ENCODE data around the gene PLEKHJ1. TPM values are rescaled to one million over a fixed set of nuclear protein-coding genes. Genes with fewer than 3 reads are reported as not detected.
A peak's percentile ranks its signal among the peaks of the same experiment; 100 is the strongest.

Gene PLEKHJ1
- total and polyA plus RNA-seq, 2 of the 13 experiments (the other 11 are each of a cell fraction or from before 2014, with no cell fraction given) = 70.5 to 130 TPM

- TF ChIP-seq NONO (IDR thresholded peaks at IDR 0.05) (no peak), NONO (CRISPR knock-in tag; conservative IDR thresholded peaks at IDR 0.05) (peak; percentile 80), SUZ12 (IDR thresholded peaks at IDR 0.05; ENCODE audit: low read depth, low read length) (no peak), ZNF556 (CRISPR knock-in tag; IDR thresholded peaks at IDR 0.05; ENCODE audit: borderline replicate concordance) (peak; percentile 72; the same call in 1 of the 2 replicates), PAXIP1 (CRISPR knock-in tag; conservative IDR thresholded peaks at IDR 0.05) (peak; percentile 67), ZBTB37 (CRISPR knock-in tag; IDR thresholded peaks at IDR 0.05) (no peak), ATF1 (CRISPR knock-in tag; IDR thresholded peaks at IDR 0.05) (0 out of 2 replicates have a peak, but pooled peaks have one; percentile 21), POLR2AphosphoS5 (IDR thresholded peaks at IDR 0.05; ENCODE audit: low read depth, low read length) (peak; percentile 59), ZBTB8A (CRISPR knock-in tag; IDR thresholded peaks at IDR 0.05; ENCODE audit: borderline replicate concordance, low read depth) (no peak; the same call in 1 of the 2 replicates), CHCHD3 (CRISPR knock-in tag; IDR thresholded peaks at IDR 0.05) (no peak; the same call in 1 of the 2 replicates), GTF2F1 (IDR thresholded peaks at IDR 0.05; ENCODE audit: low read length) (no peak), ZNF33B (CRISPR knock-in tag; IDR thresholded peaks at IDR 0.05) (peak; percentile 84; the same call in 1 of the 2 replicates)
- TF ChIP-seq, protein P1, sequence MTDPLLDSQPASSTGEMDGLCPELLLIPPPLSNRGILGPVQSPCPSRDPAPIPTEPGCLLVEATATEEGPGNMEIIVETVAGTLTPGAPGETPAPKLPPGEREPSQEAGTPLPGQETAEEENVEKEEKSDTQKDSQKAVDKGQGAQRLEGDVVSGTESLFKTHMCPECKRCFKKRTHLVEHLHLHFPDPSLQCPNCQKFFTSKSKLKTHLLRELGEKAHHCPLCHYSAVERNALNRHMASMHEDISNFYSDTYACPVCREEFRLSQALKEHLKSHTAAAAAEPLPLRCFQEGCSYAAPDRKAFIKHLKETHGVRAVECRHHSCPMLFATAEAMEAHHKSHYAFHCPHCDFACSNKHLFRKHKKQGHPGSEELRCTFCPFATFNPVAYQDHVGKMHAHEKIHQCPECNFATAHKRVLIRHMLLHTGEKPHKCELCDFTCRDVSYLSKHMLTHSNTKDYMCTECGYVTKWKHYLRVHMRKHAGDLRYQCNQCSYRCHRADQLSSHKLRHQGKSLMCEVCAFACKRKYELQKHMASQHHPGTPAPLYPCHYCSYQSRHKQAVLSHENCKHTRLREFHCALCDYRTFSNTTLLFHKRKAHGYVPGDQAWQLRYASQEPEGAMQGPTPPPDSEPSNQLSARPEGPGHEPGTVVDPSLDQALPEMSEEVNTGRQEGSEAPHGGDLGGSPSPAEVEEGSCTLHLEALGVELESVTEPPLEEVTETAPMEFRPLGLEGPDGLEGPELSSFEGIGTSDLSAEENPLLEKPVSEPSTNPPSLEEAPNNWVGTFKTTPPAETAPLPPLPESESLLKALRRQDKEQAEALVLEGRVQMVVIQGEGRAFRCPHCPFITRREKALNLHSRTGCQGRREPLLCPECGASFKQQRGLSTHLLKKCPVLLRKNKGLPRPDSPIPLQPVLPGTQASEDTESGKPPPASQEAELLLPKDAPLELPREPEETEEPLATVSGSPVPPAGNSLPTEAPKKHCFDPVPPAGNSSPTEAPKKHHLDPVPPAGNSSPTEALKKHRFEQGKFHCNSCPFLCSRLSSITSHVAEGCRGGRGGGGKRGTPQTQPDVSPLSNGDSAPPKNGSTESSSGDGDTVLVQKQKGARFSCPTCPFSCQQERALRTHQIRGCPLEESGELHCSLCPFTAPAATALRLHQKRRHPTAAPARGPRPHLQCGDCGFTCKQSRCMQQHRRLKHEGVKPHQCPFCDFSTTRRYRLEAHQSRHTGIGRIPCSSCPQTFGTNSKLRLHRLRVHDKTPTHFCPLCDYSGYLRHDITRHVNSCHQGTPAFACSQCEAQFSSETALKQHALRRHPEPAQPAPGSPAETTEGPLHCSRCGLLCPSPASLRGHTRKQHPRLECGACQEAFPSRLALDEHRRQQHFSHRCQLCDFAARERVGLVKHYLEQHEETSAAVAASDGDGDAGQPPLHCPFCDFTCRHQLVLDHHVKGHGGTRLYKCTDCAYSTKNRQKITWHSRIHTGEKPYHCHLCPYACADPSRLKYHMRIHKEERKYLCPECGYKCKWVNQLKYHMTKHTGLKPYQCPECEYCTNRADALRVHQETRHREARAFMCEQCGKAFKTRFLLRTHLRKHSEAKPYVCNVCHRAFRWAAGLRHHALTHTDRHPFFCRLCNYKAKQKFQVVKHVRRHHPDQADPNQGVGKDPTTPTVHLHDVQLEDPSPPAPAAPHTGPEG (CRISPR knock-in tag; IDR thresholded peaks at IDR 0.05) = peak; percentile 82
- TF ChIP-seq, protein P2, sequence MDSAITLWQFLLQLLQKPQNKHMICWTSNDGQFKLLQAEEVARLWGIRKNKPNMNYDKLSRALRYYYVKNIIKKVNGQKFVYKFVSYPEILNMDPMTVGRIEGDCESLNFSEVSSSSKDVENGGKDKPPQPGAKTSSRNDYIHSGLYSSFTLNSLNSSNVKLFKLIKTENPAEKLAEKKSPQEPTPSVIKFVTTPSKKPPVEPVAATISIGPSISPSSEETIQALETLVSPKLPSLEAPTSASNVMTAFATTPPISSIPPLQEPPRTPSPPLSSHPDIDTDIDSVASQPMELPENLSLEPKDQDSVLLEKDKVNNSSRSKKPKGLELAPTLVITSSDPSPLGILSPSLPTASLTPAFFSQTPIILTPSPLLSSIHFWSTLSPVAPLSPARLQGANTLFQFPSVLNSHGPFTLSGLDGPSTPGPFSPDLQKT (CRISPR knock-in tag; IDR thresholded peaks at IDR 0.05; ENCODE audit: borderline replicate concordance) = peak; percentile 60; the same call in 1 of the 2 replicates
- TF ChIP-seq, protein P3, sequence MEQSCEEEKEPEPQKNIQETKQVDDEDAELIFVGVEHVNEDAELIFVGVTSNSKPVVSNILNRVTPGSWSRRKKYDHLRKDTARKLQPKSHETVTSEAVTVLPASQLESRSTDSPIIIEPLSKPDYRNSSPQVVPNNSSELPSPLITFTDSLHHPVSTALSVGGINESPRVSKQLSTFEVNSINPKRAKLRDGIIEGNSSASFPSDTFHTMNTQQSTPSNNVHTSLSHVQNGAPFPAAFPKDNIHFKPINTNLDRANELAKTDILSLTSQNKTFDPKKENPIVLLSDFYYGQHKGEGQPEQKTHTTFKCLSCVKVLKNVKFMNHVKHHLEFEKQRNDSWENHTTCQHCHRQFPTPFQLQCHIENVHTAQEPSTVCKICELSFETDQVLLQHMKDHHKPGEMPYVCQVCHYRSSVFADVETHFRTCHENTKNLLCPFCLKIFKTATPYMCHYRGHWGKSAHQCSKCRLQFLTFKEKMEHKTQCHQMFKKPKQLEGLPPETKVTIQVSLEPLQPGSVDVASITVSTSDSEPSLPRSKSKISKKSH (CRISPR knock-in tag; IDR thresholded peaks at IDR 0.05; ENCODE audit: borderline replicate concordance) = peak; percentile 95
These were observed at the start of gene PLEKHJ1, which contains the start of gene SF3A2 (continued) for GRCh38 chr19:2236314-2237050.
